Endothelial cell of umbilical vein (primary cell): ENCODE data around the gene KANSL1L. TPM values are rescaled to one million over a fixed set of nuclear protein-coding genes. Genes with fewer than 3 reads are reported as not detected.

ENCODE experiments used
- BruUV-seq: library from RNA; stranded (reverse); fragments of 400-500 nt; replicated peaks from 2 replicates; lab custom pipeline; 2021; lab: Mats Ljungman, UMichigan
- CTCF ChIA-PET: fragments of 300-600, 350-600 bp; sonication (Branson Sonifier 250); formaldehyde crosslinking; loops from one replicate; lab custom pipeline; 2021; ENCODE audit warnings: antibody characterized with exemption, inconsistent platforms; lab: Charles Lee
- POLR2A ChIA-PET: fragments of 300-600, 350-600 bp; sonication (Branson Sonifier 250); formaldehyde crosslinking; loops from one replicate; lab custom pipeline; 2021; ENCODE audit warnings: antibody characterized with exemption, inconsistent platforms; lab: Charles Lee
- DNase-seq: peaks from one replicate; pipeline ENCODE4 v3.0.0-alpha.2; 2011; ENCODE audit warnings: low read depth, low spot score
- FAIRE-seq: peaks from 2 replicates; lab custom pipeline; 2011; peaks lifted over from hg19 to GRCh38; lab: Jason Lieb, UNC
- H2AFZ ChIP-seq: 2 replicates; pipeline ENCODE4 v1.6.0; 2012; ENCODE audit warnings: low read depth, low read length, control low read depth, inconsistent platforms
- H3K27ac ChIP-seq: 2 replicates; pipeline ENCODE4 v1.5.1; 2011; ENCODE audit warnings: low read depth, mild to moderate bottlenecking, control low read depth, low read length, moderate library complexity; ENCODE audit not compliant: insufficient read depth
- H3K27me3 ChIP-seq, 2 experiments: 2 replicates each; pipeline versions ENCODE4 v1.6.0 to v1.6.1; 2011; ENCODE audit warnings: low read length in 2 of 2, mixed read lengths in 1 of 2; ENCODE audit not compliant: control insufficient read depth in 2 of 2, insufficient read depth in 2 of 2
- H3K36me3 ChIP-seq, 2 experiments: 2 replicates in 1 of 2; 3 replicates in 1 of 2; pipeline ENCODE4 v1.5.1; 2011; ENCODE audit warnings: low read length in 2 of 2, mild to moderate bottlenecking in 1 of 2, moderate library complexity in 1 of 2; ENCODE audit not compliant: control insufficient read depth in 2 of 2, insufficient read depth in 2 of 2; ENCODE audit errors: extremely low read depth in 1 of 2
- H3K4me1 ChIP-seq: 3 replicates; pipeline ENCODE4 v1.5.1; 2011; ENCODE audit warnings: mild to moderate bottlenecking, low read length; ENCODE audit not compliant: control insufficient read depth, insufficient read depth; ENCODE audit errors: extremely low read depth
- H3K4me2 ChIP-seq: 2 replicates; pipeline ENCODE4 v1.6.1; 2011; ENCODE audit warnings: low read length, control low read depth, mixed read lengths; ENCODE audit not compliant: insufficient read depth
- H3K4me3 ChIP-seq, 3 experiments: fragments of 200-600 bp in 1 of 3; sonication (generic), shearing (Covaris generic) in 1 of 3; replicated peaks in 1 of 3; 2 replicates each; pipeline ENCODE4 v1.5.1; 2011 to 2016; ENCODE audit warnings: control low read depth in 3 of 3, low read length in 3 of 3, mild to moderate bottlenecking in 2 of 3, inconsistent platforms in 1 of 3, low read depth in 1 of 3, moderate library complexity in 1 of 3; ENCODE audit not compliant: insufficient read depth in 1 of 3
- H3K79me2 ChIP-seq: 2 replicates; pipeline ENCODE4 v1.6.0; 2012; ENCODE audit warnings: low read length, inconsistent platforms; ENCODE audit not compliant: control insufficient read depth, insufficient read depth
- H3K9ac ChIP-seq: replicated peaks from 2 replicates; pipeline ENCODE3; 2011; ENCODE audit warnings: low read length, control low read depth; ENCODE audit not compliant: insufficient read depth; ENCODE audit errors: extremely low read depth
- H3K9me1 ChIP-seq: replicated peaks from 3 replicates; pipeline ENCODE4 v1.6.0; 2011; ENCODE audit warnings: mild to moderate bottlenecking, low read length; ENCODE audit not compliant: control insufficient read depth, insufficient read depth; ENCODE audit errors: extremely low read depth
- H3K9me3 ChIP-seq: replicated peaks from 2 replicates; pipeline ENCODE4 v1.5.1; 2012; ENCODE audit warnings: low read length, inconsistent platforms; ENCODE audit not compliant: control insufficient read depth, insufficient read depth
- H4K20me1 ChIP-seq: replicated peaks from 2 replicates; pipeline ENCODE3; 2011; ENCODE audit warnings: mild to moderate bottlenecking, low read length; ENCODE audit not compliant: control insufficient read depth, insufficient read depth; ENCODE audit errors: extremely low read depth
- EZH2 ChIP-seq: IDR thresholded peaks from 2 replicates; pipeline ENCODE4 v1.6.1; 2012; ENCODE audit warnings: borderline replicate concordance, low read depth, mild to moderate bottlenecking, moderate library complexity, low read length, inconsistent platforms; ENCODE audit not compliant: severe bottlenecking
- FOS ChIP-seq: IDR thresholded peaks from 2 replicates; pipeline ENCODE4 v1.6.1; 2011; ENCODE audit warnings: mild to moderate bottlenecking, low read length, moderate library complexity, borderline replicate concordance; ENCODE audit not compliant: insufficient read depth
- GATA2 ChIP-seq: IDR thresholded peaks from 2 replicates; pipeline ENCODE4 v1.7.0; 2011; ENCODE audit warnings: low read depth, mild to moderate bottlenecking, moderate library complexity, mixed read lengths, low read length; ENCODE audit not compliant: insufficient read length, insufficient read depth
- JUN ChIP-seq: IDR thresholded peaks from 2 replicates; pipeline ENCODE4 v1.6.1; 2011; ENCODE audit warnings: borderline replicate concordance, low read depth; ENCODE audit not compliant: insufficient read length, insufficient read depth
- MYC ChIP-seq: IDR thresholded peaks from one replicate; pipeline ENCODE4 v1.6.1; 2011; ENCODE audit warnings: mild to moderate bottlenecking, low read depth, low read length
- POLR2A ChIP-seq: IDR thresholded peaks from 2 replicates; pipeline ENCODE4 v1.6.1; 2012; ENCODE audit warnings: low read depth, mild to moderate bottlenecking, control low read depth, low read length
- POLR2AphosphoS5 ChIP-seq: IDR thresholded peaks from 2 replicates; pipeline ENCODE4 v1.6.1; 2012; ENCODE audit warnings: low read depth, mild to moderate bottlenecking, control low read depth, low read length, moderate library complexity; ENCODE audit not compliant: insufficient read depth
- dilution Hi-C: fragments of 300-500 bp; cut with MboI; formaldehyde crosslinking; loops from one replicate; pipeline ENCODE4 v1.15.0; 2019; ENCODE audit warnings: low sequenced_read_pairs; ENCODE audit not compliant: extremely low pct_ligation_motif_present
- intact Hi-C: fragments of 100-400 bp; cut with micrococcal nuclease; formaldehyde crosslinking; loops from one replicate; pipeline ENCODE4 v1.10.0; 2022
- polyA plus RNA-seq, 4 experiments: library from polyadenylated mRNA; depleted of rRNA in 3 of 4; stranded (reverse) in 3 of 4; unstranded in 1 of 4; fragments of >200 nt; gene quantifications; 2 replicates each; pipeline versions ENCODE4 v1.2.1 to v1.2.3, GENCODE V29; 2011 to 2012; ENCODE audit warnings: missing spikeins in 1 of 4
- total RNA-seq: library from RNA; stranded (reverse); gene quantifications from 2 replicates; pipeline ENCODE4 v1.2.3, GENCODE V29; 2021
- TF ChIP-seq, protein P1 (sequence below): IDR thresholded peaks from 2 replicates; pipeline ENCODE4 v1.6.1; 2011; ENCODE audit not compliant: insufficient read depth, insufficient read length
- TF ChIP-seq, protein P2 (sequence below), 2 donors: IDR thresholded peaks; 1 replicate in 1 of 2; 2 replicates in 1 of 2; pipeline ENCODE4 v1.5.1; 2011; ENCODE audit warnings: low read length in 2 of 2, mild to moderate bottlenecking in 2 of 2, moderate library complexity in 2 of 2, control low read depth in 1 of 2, inconsistent platforms in 1 of 2, low read depth in 1 of 2; ENCODE audit not compliant: insufficient read depth in 1 of 2; ENCODE audit errors: extremely low read depth in 1 of 2

KANSL1L gene
- total and polyA plus RNA-seq, 2 donors (not counting 3 experiments of a cell fraction or from before 2014, with no cell fraction given) = 4.3 to 14.0 TPM

DNA sequence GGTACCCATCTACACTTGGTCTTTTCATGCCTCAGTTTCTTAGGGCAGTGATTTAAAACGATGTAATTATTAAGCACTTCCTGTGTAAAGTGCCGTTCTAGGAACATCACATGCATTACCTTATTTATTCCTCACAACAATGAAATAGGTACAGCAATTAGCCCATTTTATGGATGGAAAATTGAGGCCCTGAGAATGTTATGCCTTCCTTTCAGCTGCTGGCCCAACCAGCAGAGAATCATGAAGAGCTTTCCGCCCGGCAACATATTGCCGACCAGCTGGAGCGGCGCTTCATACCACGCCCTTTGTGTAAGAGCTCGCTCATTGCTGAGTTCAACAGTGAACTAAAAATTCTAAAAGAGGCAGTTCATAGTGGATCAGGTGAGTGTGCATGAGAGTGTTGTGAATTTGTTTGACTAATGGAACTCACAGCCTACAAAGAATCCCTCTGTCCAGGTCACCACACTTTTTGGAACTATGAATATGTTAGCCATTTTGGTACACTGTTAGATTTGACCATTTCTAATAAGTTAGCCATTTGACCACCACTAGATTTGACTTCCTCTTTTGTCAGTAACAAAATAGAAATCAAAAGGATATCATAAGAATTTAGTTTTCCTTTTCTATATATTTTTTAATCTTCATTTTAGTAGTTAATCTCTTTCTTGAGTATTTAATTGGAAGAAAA lies 194.4 kb downstream of the KANSL1L start:
- CTCF ChIA-PET = interaction anchor here (1.0 to 10.4 kb wide), 11 partner anchors 9 to 1059 kb away, joined by 3 to 169 read pairs (median 7); no protein-coding TSS in a partner anchor
- H3K4me2 ChIP-seq = no peak overlapping the region
- DNase-seq (no peak), FAIRE-seq (no peak)
- POLR2A ChIA-PET = no interaction called here
- intact Hi-C loops = loop anchor here (1.0 to 2.0 kb wide), 4 partner anchors 96 to 423 kb away; no protein-coding TSS in a partner anchor
- dilution Hi-C loops = no loop called here
- no peaks in the 10 kb centered on the region for H3K4me1 ChIP-seq
- H3K4me3 ChIP-seq = no peak overlapping the region
- H2AFZ ChIP-seq = no peak overlapping the region
- TF ChIP-seq EZH2 = no peak
- no peak for TF ChIP-seq MYC
- TF ChIP-seq JUN = no peak
- no peak for TF ChIP-seq POLR2A
- TF ChIP-seq, protein P1, sequence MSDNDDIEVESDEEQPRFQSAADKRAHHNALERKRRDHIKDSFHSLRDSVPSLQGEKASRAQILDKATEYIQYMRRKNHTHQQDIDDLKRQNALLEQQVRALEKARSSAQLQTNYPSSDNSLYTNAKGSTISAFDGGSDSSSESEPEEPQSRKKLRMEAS = no peak
- TF ChIP-seq GATA2 = no peak
- TF ChIP-seq POLR2AphosphoS5 = no peak
- TF ChIP-seq FOS = no peak
- TF ChIP-seq, protein P2, sequence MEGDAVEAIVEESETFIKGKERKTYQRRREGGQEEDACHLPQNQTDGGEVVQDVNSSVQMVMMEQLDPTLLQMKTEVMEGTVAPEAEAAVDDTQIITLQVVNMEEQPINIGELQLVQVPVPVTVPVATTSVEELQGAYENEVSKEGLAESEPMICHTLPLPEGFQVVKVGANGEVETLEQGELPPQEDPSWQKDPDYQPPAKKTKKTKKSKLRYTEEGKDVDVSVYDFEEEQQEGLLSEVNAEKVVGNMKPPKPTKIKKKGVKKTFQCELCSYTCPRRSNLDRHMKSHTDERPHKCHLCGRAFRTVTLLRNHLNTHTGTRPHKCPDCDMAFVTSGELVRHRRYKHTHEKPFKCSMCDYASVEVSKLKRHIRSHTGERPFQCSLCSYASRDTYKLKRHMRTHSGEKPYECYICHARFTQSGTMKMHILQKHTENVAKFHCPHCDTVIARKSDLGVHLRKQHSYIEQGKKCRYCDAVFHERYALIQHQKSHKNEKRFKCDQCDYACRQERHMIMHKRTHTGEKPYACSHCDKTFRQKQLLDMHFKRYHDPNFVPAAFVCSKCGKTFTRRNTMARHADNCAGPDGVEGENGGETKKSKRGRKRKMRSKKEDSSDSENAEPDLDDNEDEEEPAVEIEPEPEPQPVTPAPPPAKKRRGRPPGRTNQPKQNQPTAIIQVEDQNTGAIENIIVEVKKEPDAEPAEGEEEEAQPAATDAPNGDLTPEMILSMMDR (IDR thresholded peaks at IDR 0.05; ENCODE audit: extremely low read depth in 1 of 2, insufficient read depth in 1 of 2, low read depth in 1 of 2, low read length in 2 of 2) = no peak
- peaks cover 2 to 6% of the 10 kb centered on the region in 2 experiments for H3K27me3 ChIP-seq
- no peaks in the 10 kb centered on the region for H3K36me3 ChIP-seq
- H3K27ac ChIP-seq = no peak overlapping the region
- no peak overlapping the region for H3K9ac ChIP-seq
- H3K79me2 ChIP-seq = no peaks in the 10 kb centered on the region
- H4K20me1 ChIP-seq = no peaks in the 10 kb centered on the region
- H3K9me3 ChIP-seq = no peaks in the 10 kb centered on the region
- H3K9me1 ChIP-seq = no peaks in the 10 kb centered on the region
- no TSS peak for BruUV-seq
